ENCODE measurements around the gene PCSK6.

PCSK6 gene

GRCh38 chr15:101523560-101523940, 34.0 kb upstream of the PCSK6 start:
- no peak for TF ChIP-seq CTCF (IDR thresholded peaks at IDR 0.05; ENCODE audit: control insufficient read depth, insufficient read depth, low read depth, low read length, missing control alignments)

GRCh38 chr15:101522621-101523559, 33.4 kb upstream of the PCSK6 start:
- H3K4me3 ChIP-seq (ENCODE audit: control insufficient read depth, low read depth, low read length) = no peak overlapping the region
- TF ChIP-seq CTCF (IDR thresholded peaks at IDR 0.05; ENCODE audit: control insufficient read depth, insufficient read depth, low read depth, low read length, missing control alignments) = no peak
- no peak for DNase-seq (ENCODE audit: low read depth)

More at GRCh38 chr15:101523560-101523940, 34.0 kb upstream of the PCSK6 start:
- no peak overlapping the region for H3K4me3 ChIP-seq (ENCODE audit: control insufficient read depth, low read depth, low read length)
- DNase-seq (ENCODE audit: low read depth) = no peak

GRCh38 chr15:101522091-101522490, 32.6 kb upstream of the PCSK6 start:
- TF ChIP-seq CTCF (IDR thresholded peaks at IDR 0.05; ENCODE audit: control insufficient read depth, insufficient read depth, low read depth, low read length, missing control alignments) = no peak
- DNase-seq (ENCODE audit: low read depth) = no peak
- no peak overlapping the region for H3K4me3 ChIP-seq (ENCODE audit: control insufficient read depth, low read depth, low read length)

GRCh38 chr15:101521591-101521990, 32.1 kb upstream of the PCSK6 start:
- no peak overlapping the region for H3K4me3 ChIP-seq (ENCODE audit: control insufficient read depth, low read depth, low read length)
- DNase-seq (ENCODE audit: low read depth) = no peak
- TF ChIP-seq CTCF (IDR thresholded peaks at IDR 0.05; ENCODE audit: control insufficient read depth, insufficient read depth, low read depth, low read length, missing control alignments) = no peak

GRCh38 chr15:101521069-101521468, 31.6 kb upstream of the PCSK6 start:
- no peak for TF ChIP-seq CTCF (IDR thresholded peaks at IDR 0.05; ENCODE audit: control insufficient read depth, insufficient read depth, low read depth, low read length, missing control alignments)

GRCh38 chr15:101520395-101520794, 30.9 kb upstream of the PCSK6 start:
- no peak for DNase-seq (ENCODE audit: low read depth)
- TF ChIP-seq CTCF (IDR thresholded peaks at IDR 0.05; ENCODE audit: control insufficient read depth, insufficient read depth, low read depth, low read length, missing control alignments) = no peak
- no peak overlapping the region for H3K4me3 ChIP-seq (ENCODE audit: control insufficient read depth, low read depth, low read length)

More at GRCh38 chr15:101521069-101521468, 31.6 kb upstream of the PCSK6 start:
- no peak overlapping the region for H3K4me3 ChIP-seq (ENCODE audit: control insufficient read depth, low read depth, low read length)
- no peak for DNase-seq (ENCODE audit: low read depth)
